Spleen (tissue), 7 donors: ENCODE results near the gene NDOR1.

Experiments used
- CTCF ChIP-seq, 11 experiments: fragments of 200-600 bp in 7 of 11; fragments of 450-650 bp in 4 of 11; sonication (generic) in 4 of 11; IDR thresholded peaks in 8 of 11; conservative IDR thresholded peaks in 3 of 11; 1 replicate in 7 of 11; 2 replicates in 4 of 11; pipeline versions ENCODE4 v1.4.0 to v1.8.0; 2016 to 2021; ENCODE audit warnings: antibody characterized with exemption in 11 of 11, inconsistent platforms in 4 of 11, mild to moderate bottlenecking in 1 of 11
- POLR2A ChIP-seq, 3 donors: fragments of 450-650 bp; IDR thresholded peaks; one replicate each; pipeline ENCODE4 v1.5.1; 2017; ENCODE audit warnings: antibody characterized with exemption in 3 of 3, mild to moderate bottlenecking in 1 of 3
- POLR2AphosphoS5 ChIP-seq, 3 donors: sonication (generic); formaldehyde crosslinking; IDR thresholded peaks; one replicate each; pipeline ENCODE4 v1.5.1; 2017; ENCODE audit warnings: antibody characterized with exemption in 3 of 3
- donor health status: DM: no; HTN: no; CAD: no; lungs with moderate emphysema.
- donor health status: DM: no; HTN: no; CAD: no.
- donor health status: DM: no; HTN: no; CAD: no.

GRCh38 chr9:137231372-137232039 lies 26.0 kb downstream of the NDOR1 start:
- TF ChIP-seq CTCF (IDR thresholded peaks at IDR 0.05 in 8 of 11, conservative IDR thresholded peaks at IDR 0.05 in 3 of 11) (no peak), POLR2A (IDR thresholded peaks at IDR 0.05) (no peak), POLR2AphosphoS5 (IDR thresholded peaks at IDR 0.05) (no peak)
